ENCODE measurements around the gene KLK5. TPM values are rescaled to one million over a fixed set of nuclear protein-coding genes. Genes with fewer than 3 reads are reported as not detected.

Gene KLK5
- total and polyA plus RNA-seq, 12 donors: not detected

- no peaks in the 10 kb centered on the region for H3K9me3 ChIP-seq (replicated peaks in 1 of 3)
- H3K27me3 ChIP-seq: peaks cover 23% of the 10 kb centered on the region
- H3K36me3 ChIP-seq (replicated peaks in 1 of 2): no peaks in the 10 kb centered on the region
- TF ChIP-seq POLR2A (IDR thresholded peaks at IDR 0.05): no peak
- no peak for TF ChIP-seq CTCF (IDR thresholded peaks at IDR 0.05)
- intact Hi-C loops (cut with DNase I): no loop called here
- no peak for DNase-seq
- H3K4me1 ChIP-seq (replicated peaks in 1 of 2): no peaks in the 10 kb centered on the region
- H3K4me3 ChIP-seq: no peak overlapping the region
- 65 to 82% (median 76%) methylated on average over 4 to 10 of the region's 10 CpGs for WGBS, 4 donors
- no peak overlapping the region for H3K27ac ChIP-seq
Observed at GRCh38 chr19:51000426-51000825, 47.6 kb upstream of the KLK5 start.

- H3K4me1 ChIP-seq (replicated peaks in 1 of 2): no peaks in the 10 kb centered on the region
- intact Hi-C loops (cut with DNase I): no loop called here
- H3K9me3 ChIP-seq (replicated peaks in 1 of 3): no peaks in the 10 kb centered on the region
- TF ChIP-seq POLR2A (IDR thresholded peaks at IDR 0.05) (no peak), CTCF (IDR thresholded peaks at IDR 0.05) (no peak)
- no peak overlapping the region for H3K27ac ChIP-seq
- 55 to 82% (median 65%) methylated on average over 4 of the region's 4 CpGs for WGBS, 4 donors
- DNase-seq: no peak
- peaks cover 22% of the 10 kb centered on the region for H3K27me3 ChIP-seq
- no peak overlapping the region for H3K4me3 ChIP-seq
- no peaks in the 10 kb centered on the region for H3K36me3 ChIP-seq (replicated peaks in 1 of 2)
Observed at GRCh38 chr19:50998686-50999085, 45.8 kb upstream of the KLK5 start.

GRCh38 chr19:50998061-50998460, 45.2 kb upstream of the KLK5 start:
- Histone ChIP-seq H3K27ac (no peak overlapping the region), H3K4me3 (no peak overlapping the region), H3K9me3 (replicated peaks in 1 of 3) (no peaks in the 10 kb centered on the region), H3K4me1 (replicated peaks in 1 of 2) (no peaks in the 10 kb centered on the region), H3K36me3 (replicated peaks in 1 of 2) (no peaks in the 10 kb centered on the region), H3K27me3 (peaks cover 18% of the 10 kb centered on the region)
- 58 to 66% (median 59%) methylated on average over 5 of the region's 5 CpGs for WGBS, 4 donors
- TF ChIP-seq CTCF (IDR thresholded peaks at IDR 0.05) (no peak), POLR2A (IDR thresholded peaks at IDR 0.05) (no peak)
- intact Hi-C loops (cut with DNase I): no loop called here
- no peak for DNase-seq

GRCh38 chr19:50994129-50994528, 41.3 kb upstream of the KLK5 start:
- no peak overlapping the region for H3K4me3 ChIP-seq
- no peaks in the 10 kb centered on the region for H3K36me3 ChIP-seq (replicated peaks in 1 of 2)
- no peak for DNase-seq
- H3K4me1 ChIP-seq (replicated peaks in 1 of 2): no peaks in the 10 kb centered on the region
- intact Hi-C loops (cut with DNase I): no loop called here
- H3K27me3 ChIP-seq: no peaks in the 10 kb centered on the region
- no peak overlapping the region for H3K27ac ChIP-seq
- no peak for TF ChIP-seq POLR2A (IDR thresholded peaks at IDR 0.05)
- no peak for TF ChIP-seq CTCF (IDR thresholded peaks at IDR 0.05)
- H3K9me3 ChIP-seq (replicated peaks in 1 of 3): no peaks in the 10 kb centered on the region
- 72 to 85% (median 75%) methylated on average over 2 of the region's 2 CpGs for WGBS, 4 donors
